ENCODE data around the gene NUDT9.

DNA sequence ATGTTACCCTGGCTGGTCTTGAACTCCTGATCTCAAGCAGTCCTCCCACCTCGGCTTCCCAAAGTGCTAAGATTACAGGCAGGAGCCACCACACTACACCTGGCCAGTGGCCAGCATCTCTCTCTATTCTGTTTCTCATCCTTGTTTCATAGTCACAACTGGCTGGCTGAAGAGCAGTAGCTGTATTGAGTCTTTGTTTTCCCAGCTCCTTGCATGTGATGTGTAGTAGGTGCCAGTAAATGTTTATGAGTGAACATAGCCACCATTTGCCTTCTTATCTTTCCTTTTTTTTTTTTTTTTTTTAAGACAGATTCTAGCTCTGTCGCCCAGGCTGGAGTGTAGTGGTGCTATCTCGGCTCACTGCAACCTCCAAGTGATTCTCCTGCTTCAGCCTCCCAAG is 23.6 kb downstream of the NUDT9 start:
- no peak for TF ChIP-seq POLR2A (IDR thresholded peaks at IDR 0.05)
- TF ChIP-seq, protein P1, sequence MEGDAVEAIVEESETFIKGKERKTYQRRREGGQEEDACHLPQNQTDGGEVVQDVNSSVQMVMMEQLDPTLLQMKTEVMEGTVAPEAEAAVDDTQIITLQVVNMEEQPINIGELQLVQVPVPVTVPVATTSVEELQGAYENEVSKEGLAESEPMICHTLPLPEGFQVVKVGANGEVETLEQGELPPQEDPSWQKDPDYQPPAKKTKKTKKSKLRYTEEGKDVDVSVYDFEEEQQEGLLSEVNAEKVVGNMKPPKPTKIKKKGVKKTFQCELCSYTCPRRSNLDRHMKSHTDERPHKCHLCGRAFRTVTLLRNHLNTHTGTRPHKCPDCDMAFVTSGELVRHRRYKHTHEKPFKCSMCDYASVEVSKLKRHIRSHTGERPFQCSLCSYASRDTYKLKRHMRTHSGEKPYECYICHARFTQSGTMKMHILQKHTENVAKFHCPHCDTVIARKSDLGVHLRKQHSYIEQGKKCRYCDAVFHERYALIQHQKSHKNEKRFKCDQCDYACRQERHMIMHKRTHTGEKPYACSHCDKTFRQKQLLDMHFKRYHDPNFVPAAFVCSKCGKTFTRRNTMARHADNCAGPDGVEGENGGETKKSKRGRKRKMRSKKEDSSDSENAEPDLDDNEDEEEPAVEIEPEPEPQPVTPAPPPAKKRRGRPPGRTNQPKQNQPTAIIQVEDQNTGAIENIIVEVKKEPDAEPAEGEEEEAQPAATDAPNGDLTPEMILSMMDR (IDR thresholded peaks at IDR 0.05) = no peak

Measured in heart left ventricle (tissue), 13 donors.